ENCODE measurements around the gene PAX4. TPM values are rescaled to one million over a fixed set of nuclear protein-coding genes. Genes with fewer than 3 reads are reported as not detected.
"Not testable (repeated sequence)": the region's sequence is repeated elsewhere in the genome, so short reads cannot be mapped to it uniquely, and the experiment has no call there.

The PAX4 gene
- total and polyA plus RNA-seq, 10 donors: not detected

GRCh38 chr7:127578036-127578684, 39.8 kb downstream of the PAX4 start:
- H3K27ac ChIP-seq: no peak overlapping the region
- H3K4me3 ChIP-seq: no peak overlapping the region
- intact Hi-C loops (cut with DNase I; ENCODE audit: low total_unique reads): no loop called here
- TF ChIP-seq POLR2A (IDR thresholded peaks at IDR 0.05): no peak
- no peak for TF ChIP-seq CTCF (IDR thresholded peaks at IDR 0.05 in 8 of 11, conservative IDR thresholded peaks at IDR 0.05 in 3 of 11)
- no peak for TF ChIP-seq POLR2AphosphoS5 (IDR thresholded peaks at IDR 0.05)
- no peaks in the 10 kb centered on the region for H3K9me3 ChIP-seq
- H3K27me3 ChIP-seq (replicated peaks in 1 of 7): no peaks in the 10 kb centered on the region
- peaks cover 17 to 43% (median 28%) of the 10 kb centered on the region in 6 donors for H3K4me1 ChIP-seq
- 81 to 89% (median 87%) methylated on average over 5 of the region's 5 CpGs for WGBS, 5 donors
- no peak for DNase-seq
- peaks cover 0 to 69% (median 35%) of the 10 kb centered on the region in 6 donors for H3K36me3 ChIP-seq

- 67 to 82% (median 78%) methylated on average over 3 of the region's 3 CpGs for WGBS, 5 donors
- TF ChIP-seq POLR2AphosphoS5 (IDR thresholded peaks at IDR 0.05): no peak
- no peaks in the 10 kb centered on the region for H3K4me1 ChIP-seq
Measured at GRCh38 chr7:127571741-127572505, 46.0 kb downstream of the PAX4 start.

GRCh38 chr7:127568034-127568433, 49.9 kb downstream of the PAX4 start:
- DNase-seq; H3K4me1 ChIP-seq; H3K36me3 ChIP-seq; H3K27ac ChIP-seq; H3K4me3 ChIP-seq; H3K9me3 ChIP-seq; H3K27me3 ChIP-seq (replicated peaks in 1 of 7); intact Hi-C loops (cut with DNase I; ENCODE audit: low total_unique reads): not testable (repeated sequence)
- 100% methylated on average over 1 of the region's 3 CpGs; no CpG with 5 or more reads in 4 of the 5 donors for WGBS, 5 donors

More at GRCh38 chr7:127571741-127572505, 46.0 kb downstream of the PAX4 start:
- peaks cover 0 to 13% (median 0%) of the 10 kb centered on the region in 6 donors for H3K36me3 ChIP-seq
- no peak overlapping the region for H3K27ac ChIP-seq
- no peak overlapping the region for H3K4me3 ChIP-seq
- no peak for DNase-seq
- H3K27me3 ChIP-seq (replicated peaks in 1 of 7): no peaks in the 10 kb centered on the region
- intact Hi-C loops (cut with DNase I; ENCODE audit: low total_unique reads): no loop called here
- no peaks in the 10 kb centered on the region for H3K9me3 ChIP-seq

GRCh38 chr7:127566242-127566641, 51.7 kb downstream of the PAX4 start:
- Histone ChIP-seq H3K4me1 (no peaks in the 10 kb centered on the region), H3K27ac (no peak overlapping the region), H3K36me3 (no peaks in the 10 kb centered on the region), H3K9me3 (peaks cover 0 to 13% (median 3%) of the 10 kb centered on the region in 8 donors), H3K27me3 (replicated peaks in 1 of 7) (no peaks in the 10 kb centered on the region), H3K4me3 (no peak overlapping the region)
- WGBS, 5 donors: 78 to 91% (median 81%) methylated on average over 3 of the region's 3 CpGs
- intact Hi-C loops (cut with DNase I; ENCODE audit: low total_unique reads): no loop called here
- TF ChIP-seq POLR2AphosphoS5 (IDR thresholded peaks at IDR 0.05): no peak
- no peak for TF ChIP-seq POLR2A (IDR thresholded peaks at IDR 0.05)
- TF ChIP-seq CTCF (IDR thresholded peaks at IDR 0.05 in 8 of 11, conservative IDR thresholded peaks at IDR 0.05 in 3 of 11): no peak
- DNase-seq: no peak

Other genes starting within 250 kb of the PAX4 start
- 10 to 100 TPM; 39.0 to 54.0 (median 45.2) TPM for gene ZNF800, start 225.4 kb downstream of the PAX4 start, total RNA-seq
- gene ZNF800, start 225.4 kb downstream of the PAX4 start, polyA plus RNA-seq: 10 to 100 TPM in 2 of 3 donors, 1 to 10 TPM in 1; 8.8 to 11.5 (median 10.5) TPM
- gene GCC1, start 32.5 kb downstream of the PAX4 start, total RNA-seq: 10 to 100 TPM; 13.5 to 24.8 (median 17.9) TPM
- 1 to 10 TPM; 3.1 to 7.1 (median 4.3) TPM for gene GCC1, start 32.5 kb downstream of the PAX4 start, polyA plus RNA-seq
- 100 to 1,000 TPM in 4 of 7 donors, 10 to 100 TPM in 3; 79.5 to 173 (median 104) TPM for gene ARF5, start 29.7 kb downstream of the PAX4 start, total RNA-seq
- 100 to 1,000 TPM; 137 to 197 (median 158) TPM for gene ARF5, start 29.7 kb downstream of the PAX4 start, polyA plus RNA-seq
- gene FSCN3, start 24.4 kb downstream of the PAX4 start, total RNA-seq: 1 to 10 TPM in 4 of 7 donors, under 1 TPM in 3; 0.67 to 2.9 (median 1.0) TPM
- gene FSCN3, start 24.4 kb downstream of the PAX4 start, polyA plus RNA-seq: 1 to 10 TPM in 1 of 3 donors, under 1 TPM in 2; 0.22 to 1.6 (median 0.89) TPM
- 100 to 1,000 TPM in 6 of 7 donors, 10 to 100 TPM in 1; 99.5 to 173 (median 139) TPM for gene SND1, start 34.1 kb upstream of the PAX4 start, total RNA-seq
- gene SND1, start 34.1 kb upstream of the PAX4 start, polyA plus RNA-seq: 10 to 100 TPM; 61.7 to 76.4 (median 68.5) TPM